NCI-H1092 treated with DMSO at 0.1 percent for 48 hours (cell line): ENCODE results near the gene CNOT4.

Experiments used
- DNase-seq: peaks from one replicate; lab custom pipeline; 2025; lab: John Stamatoyannopoulos, UW

The CNOT4 gene

GRCh38 chr7:135509839-135510591, at the start of gene CNOT4:
TSS of gene CNOT4 (minus strand) at chr7:135510102. CDS start at chr7:135438331, 71,771 bp downstream.
- peak; percentile 97 for DNase-seq

GRCh38 chr7:135558881-135559280, 49.0 kb upstream of the CNOT4 start:
- no peak for DNase-seq

- DNase-seq = peak; percentile 80
Measured at GRCh38 chr7:135558337-135558767, 48.5 kb upstream of the CNOT4 start.

- peak; percentile 94 for DNase-seq
Measured at GRCh38 chr7:135557455-135558336, 47.8 kb upstream of the CNOT4 start, which contains the start of gene NUP205. TSS of gene NUP205 (plus strand) at chr7:135557917. CDS start at chr7:135557945, 28 bp downstream.

- no peak for DNase-seq
Measured at GRCh38 chr7:135553346-135553745, 43.4 kb upstream of the CNOT4 start.

GRCh38 chr7:135552148-135552547, 42.2 kb upstream of the CNOT4 start:
- DNase-seq = no peak

GRCh38 chr7:135550196-135550595, 40.3 kb upstream of the CNOT4 start:
- DNase-seq = no peak

- no peak for DNase-seq
Measured at GRCh38 chr7:135541029-135541428, 31.1 kb upstream of the CNOT4 start.

- DNase-seq = no peak
Measured at GRCh38 chr7:135539629-135540028, 29.7 kb upstream of the CNOT4 start.

GRCh38 chr7:135538376-135538775, 28.5 kb upstream of the CNOT4 start:
- DNase-seq = no peak

GRCh38 chr7:135537905-135538304, 28.0 kb upstream of the CNOT4 start:
- DNase-seq = no peak

- DNase-seq = no peak
Measured at GRCh38 chr7:135537453-135537852, 27.6 kb upstream of the CNOT4 start.

GRCh38 chr7:135536150-135536549, 26.2 kb upstream of the CNOT4 start:
- no peak for DNase-seq

GRCh38 chr7:135527025-135527424, 17.1 kb upstream of the CNOT4 start:
- DNase-seq = no peak

- no peak for DNase-seq
Measured at GRCh38 chr7:135525426-135525825, 15.5 kb upstream of the CNOT4 start.

GRCh38 chr7:135523146-135523545, 13.2 kb upstream of the CNOT4 start:
- DNase-seq = no peak

- no peak for DNase-seq
Measured at GRCh38 chr7:135522509-135522908, 12.6 kb upstream of the CNOT4 start.

- DNase-seq = no peak
Measured at GRCh38 chr7:135519871-135520270, 10.0 kb upstream of the CNOT4 start.

- no peak for DNase-seq
Measured at GRCh38 chr7:135519233-135519688, 9.4 kb upstream of the CNOT4 start.

GRCh38 chr7:135518748-135519147, 8.8 kb upstream of the CNOT4 start:
- DNase-seq = no peak

- DNase-seq = no peak
Measured at GRCh38 chr7:135517060-135517459, 7.2 kb upstream of the CNOT4 start.

- DNase-seq = no peak
Measured at GRCh38 chr7:135514856-135515255, 5.0 kb upstream of the CNOT4 start.
